ENCODE data around the gene DCLK1. TPM values are rescaled to one million over a fixed set of nuclear protein-coding genes. Genes with fewer than 3 reads are reported as not detected.

The DCLK1 gene
- total RNA-seq, 1 donor from 2014 or later = 7.9 TPM

DNA sequence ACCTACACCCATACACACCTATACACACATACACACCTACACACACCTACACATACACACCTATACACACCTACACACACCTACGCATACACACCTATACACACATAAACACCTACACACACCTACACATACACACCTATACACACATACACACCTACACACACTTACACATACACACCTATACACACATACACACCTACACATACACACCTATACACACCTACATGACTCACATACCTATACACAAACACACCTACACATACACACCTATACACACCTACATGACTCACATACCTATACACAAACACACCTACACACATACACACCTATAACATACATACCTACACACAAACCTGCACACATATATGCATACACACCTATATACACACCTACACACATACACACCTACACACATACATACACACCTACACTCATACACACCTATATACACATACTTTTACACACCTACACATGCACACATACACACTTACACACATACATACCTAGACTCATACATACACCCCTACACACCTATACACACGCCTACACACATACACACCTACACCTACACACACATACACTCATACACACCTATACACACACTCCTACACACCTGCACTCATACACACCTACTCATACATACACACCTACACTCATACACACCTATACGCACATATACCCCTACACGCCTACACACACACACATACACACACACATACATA lies 368.0 kb downstream of the DCLK1 start:
- peaks cover 4% of the 10 kb centered on the region for H3K27me3 Mint-ChIP-seq (ENCODE audit: low read depth)

GRCh38 chr13:35761440-35762252 lies 369.5 kb downstream of the DCLK1 start:
- Mint-ChIP-seq H3K27me3 (ENCODE audit: low read depth) (peaks cover 4% of the 10 kb centered on the region), H3K9me3 (ENCODE audit: low read depth) (peaks cover 5% of the 10 kb centered on the region), H3K4me3 (ENCODE audit: unreplicated experiment) (no peak overlapping the region), H3K4me1 (ENCODE audit: low read depth) (peaks cover 11% of the 10 kb centered on the region), H3K36me3 (ENCODE audit: low read depth) (no peaks in the 10 kb centered on the region), H3K27ac (ENCODE audit: unreplicated experiment) (no peak overlapping the region)
- TF ChIP-seq, protein P1, sequence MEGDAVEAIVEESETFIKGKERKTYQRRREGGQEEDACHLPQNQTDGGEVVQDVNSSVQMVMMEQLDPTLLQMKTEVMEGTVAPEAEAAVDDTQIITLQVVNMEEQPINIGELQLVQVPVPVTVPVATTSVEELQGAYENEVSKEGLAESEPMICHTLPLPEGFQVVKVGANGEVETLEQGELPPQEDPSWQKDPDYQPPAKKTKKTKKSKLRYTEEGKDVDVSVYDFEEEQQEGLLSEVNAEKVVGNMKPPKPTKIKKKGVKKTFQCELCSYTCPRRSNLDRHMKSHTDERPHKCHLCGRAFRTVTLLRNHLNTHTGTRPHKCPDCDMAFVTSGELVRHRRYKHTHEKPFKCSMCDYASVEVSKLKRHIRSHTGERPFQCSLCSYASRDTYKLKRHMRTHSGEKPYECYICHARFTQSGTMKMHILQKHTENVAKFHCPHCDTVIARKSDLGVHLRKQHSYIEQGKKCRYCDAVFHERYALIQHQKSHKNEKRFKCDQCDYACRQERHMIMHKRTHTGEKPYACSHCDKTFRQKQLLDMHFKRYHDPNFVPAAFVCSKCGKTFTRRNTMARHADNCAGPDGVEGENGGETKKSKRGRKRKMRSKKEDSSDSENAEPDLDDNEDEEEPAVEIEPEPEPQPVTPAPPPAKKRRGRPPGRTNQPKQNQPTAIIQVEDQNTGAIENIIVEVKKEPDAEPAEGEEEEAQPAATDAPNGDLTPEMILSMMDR (IDR thresholded peaks at IDR 0.05) = no peak
- no peak for DNase-seq (ENCODE audit: low spot score)

More for the DNA sequence above, 368.0 kb downstream of the DCLK1 start:
- Mint-ChIP-seq H3K27ac (ENCODE audit: unreplicated experiment) (no peak overlapping the region), H3K9me3 (ENCODE audit: low read depth) (peaks cover 5% of the 10 kb centered on the region), H3K4me1 (ENCODE audit: low read depth) (peaks cover 16% of the 10 kb centered on the region), H3K4me3 (ENCODE audit: unreplicated experiment) (no peak overlapping the region), H3K36me3 (ENCODE audit: low read depth) (no peaks in the 10 kb centered on the region)
- TF ChIP-seq, protein P1 (IDR thresholded peaks at IDR 0.05) = no peak
- DNase-seq (ENCODE audit: low spot score) = no peak

DNA sequence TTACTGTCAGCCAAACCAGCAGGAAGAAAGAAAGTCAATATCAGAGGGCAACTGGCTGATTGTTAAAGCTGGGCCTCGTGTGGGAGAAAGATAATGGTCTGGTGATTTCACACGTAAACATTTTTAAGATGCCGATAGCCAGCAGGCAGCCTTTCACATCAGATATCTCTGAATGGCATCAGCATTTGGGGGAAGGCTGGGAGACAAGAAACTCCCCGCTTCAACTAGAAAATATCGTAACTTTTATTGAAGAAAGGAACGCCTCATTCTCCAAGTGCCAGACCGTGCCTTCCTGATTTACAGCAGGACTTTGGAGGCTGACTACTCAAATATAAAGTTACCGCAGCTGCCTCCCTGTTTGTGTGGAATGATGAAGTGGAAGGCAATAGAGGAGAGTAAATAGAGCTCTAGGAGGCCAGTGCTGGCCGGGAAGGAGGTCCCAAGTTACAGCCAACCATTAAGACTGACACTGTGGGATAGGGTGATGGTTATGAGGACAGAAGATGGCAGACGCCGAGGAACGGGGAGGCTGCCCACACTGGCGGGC lies 370.4 kb downstream of the DCLK1 start:
- Mint-ChIP-seq H3K27me3 (ENCODE audit: low read depth) (peaks cover 4% of the 10 kb centered on the region), H3K4me3 (ENCODE audit: unreplicated experiment) (no peak overlapping the region), H3K36me3 (ENCODE audit: low read depth) (no peaks in the 10 kb centered on the region), H3K9me3 (ENCODE audit: low read depth) (peaks cover 5% of the 10 kb centered on the region), H3K27ac (ENCODE audit: unreplicated experiment) (no peak overlapping the region), H3K4me1 (ENCODE audit: low read depth) (peaks cover 11% of the 10 kb centered on the region)
- TF ChIP-seq, protein P1 (IDR thresholded peaks at IDR 0.05) = no peak
- no peak for DNase-seq (ENCODE audit: low spot score)

GRCh38 chr13:35747594-35747993 lies 383.6 kb downstream of the DCLK1 start:
- peaks cover 10% of the 10 kb centered on the region for H3K4me1 Mint-ChIP-seq (ENCODE audit: low read depth)

More at GRCh38 chr13:35747594-35747993, 383.6 kb downstream of the DCLK1 start:
- peaks cover 5% of the 10 kb centered on the region for H3K36me3 Mint-ChIP-seq (ENCODE audit: low read depth)
- H3K9me3 Mint-ChIP-seq (ENCODE audit: low read depth) = peaks cover 18% of the 10 kb centered on the region
- H3K27ac Mint-ChIP-seq (ENCODE audit: unreplicated experiment) = no peak overlapping the region
- TF ChIP-seq, protein P1 (IDR thresholded peaks at IDR 0.05) = no peak
- no peaks in the 10 kb centered on the region for H3K27me3 Mint-ChIP-seq (ENCODE audit: low read depth)
- no peak overlapping the region for H3K4me3 Mint-ChIP-seq (ENCODE audit: unreplicated experiment)
- DNase-seq (ENCODE audit: low spot score) = no peak
